ENCODE data around the gene TSPAN9.

TSPAN9 gene

GRCh38 chr12:3097186-3097804 is 20.1 kb downstream of the TSPAN9 start:
- Histone ChIP-seq H3K36me3 (ENCODE audit: control insufficient read depth, insufficient read depth, low read length) (no peaks in the 10 kb centered on the region), H3K27me3 (ENCODE audit: control insufficient read depth, insufficient read depth, low read length) (no peaks in the 10 kb centered on the region), H3K4me3 (ENCODE audit: low read depth, low read length) (no peak overlapping the region), H3K4me1 (ENCODE audit: control insufficient read depth, insufficient read depth, low read length) (no peaks in the 10 kb centered on the region), H3K9me3 (ENCODE audit: control insufficient read depth, insufficient read depth, low read length) (no peaks in the 10 kb centered on the region), H3K9ac (ENCODE audit: low read depth, low read length) (no peak overlapping the region)

DNA sequence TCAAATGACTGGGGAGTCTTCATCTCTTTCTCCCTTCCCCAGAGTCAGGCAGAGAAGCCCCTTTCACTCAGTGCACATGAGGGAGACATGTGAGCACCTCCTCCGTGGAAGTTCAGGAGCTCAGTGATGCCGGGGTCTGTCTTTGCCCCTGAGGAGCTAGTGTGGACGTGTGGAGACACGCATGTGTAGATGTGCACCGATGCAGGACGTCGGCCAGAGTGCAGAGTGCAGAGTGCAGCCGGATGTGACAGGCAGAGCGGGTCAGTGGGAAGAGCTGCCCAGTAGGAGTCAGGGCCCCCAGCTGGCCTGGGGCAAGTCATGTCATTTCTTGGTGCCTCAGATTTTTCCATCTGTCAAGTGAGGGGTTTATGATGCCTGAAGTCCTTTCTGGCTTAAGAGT is 20.7 kb downstream of the TSPAN9 start:
- H3K36me3 ChIP-seq (ENCODE audit: control insufficient read depth, insufficient read depth, low read length): no peaks in the 10 kb centered on the region

GRCh38 chr12:3098436-3098835 is 21.3 kb downstream of the TSPAN9 start:
- no peaks in the 10 kb centered on the region for H3K36me3 ChIP-seq (ENCODE audit: control insufficient read depth, insufficient read depth, low read length)
- no peak overlapping the region for H3K4me3 ChIP-seq (ENCODE audit: low read depth, low read length)
- no peaks in the 10 kb centered on the region for H3K4me1 ChIP-seq (ENCODE audit: control insufficient read depth, insufficient read depth, low read length)
- no peaks in the 10 kb centered on the region for H3K9me3 ChIP-seq (ENCODE audit: control insufficient read depth, insufficient read depth, low read length)
- H3K27me3 ChIP-seq (ENCODE audit: control insufficient read depth, insufficient read depth, low read length): no peaks in the 10 kb centered on the region
- H3K9ac ChIP-seq (ENCODE audit: low read depth, low read length): no peak overlapping the region

More for the DNA sequence above, 20.7 kb downstream of the TSPAN9 start:
- Histone ChIP-seq H3K9me3 (ENCODE audit: control insufficient read depth, insufficient read depth, low read length) (no peaks in the 10 kb centered on the region), H3K4me3 (ENCODE audit: low read depth, low read length) (no peak overlapping the region), H3K4me1 (ENCODE audit: control insufficient read depth, insufficient read depth, low read length) (no peaks in the 10 kb centered on the region), H3K27me3 (ENCODE audit: control insufficient read depth, insufficient read depth, low read length) (no peaks in the 10 kb centered on the region), H3K9ac (ENCODE audit: low read depth, low read length) (no peak overlapping the region)

DNA sequence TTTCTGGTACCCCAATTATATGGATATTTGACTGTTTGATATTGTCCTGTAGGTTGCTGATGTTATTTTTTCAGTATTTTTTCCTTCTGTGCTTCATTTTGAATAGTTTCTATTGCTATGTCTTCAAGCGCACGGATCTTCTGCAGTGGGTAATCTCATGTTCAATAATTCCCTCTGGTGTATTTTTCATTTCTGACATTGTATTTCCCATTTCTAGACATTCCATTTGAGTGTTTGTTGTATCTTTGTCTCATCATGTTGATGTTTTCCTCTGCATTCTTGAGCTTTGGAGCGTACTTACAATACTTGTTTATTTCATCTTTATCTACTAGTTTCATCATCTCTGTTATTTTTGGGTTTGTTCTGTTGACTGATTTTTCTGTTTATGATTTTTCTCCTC is 22.0 kb downstream of the TSPAN9 start:
- no peaks in the 10 kb centered on the region for H3K36me3 ChIP-seq (ENCODE audit: control insufficient read depth, insufficient read depth, low read length)
- H3K4me3 ChIP-seq (ENCODE audit: low read depth, low read length): no peak overlapping the region
- H3K27me3 ChIP-seq (ENCODE audit: control insufficient read depth, insufficient read depth, low read length): no peaks in the 10 kb centered on the region
- H3K9me3 ChIP-seq (ENCODE audit: control insufficient read depth, insufficient read depth, low read length): no peaks in the 10 kb centered on the region
- no peak overlapping the region for H3K9ac ChIP-seq (ENCODE audit: low read depth, low read length)
- H3K4me1 ChIP-seq (ENCODE audit: control insufficient read depth, insufficient read depth, low read length): no peaks in the 10 kb centered on the region

- no peak overlapping the region for H3K9ac ChIP-seq (ENCODE audit: low read depth, low read length)
Observed at GRCh38 chr12:3101309-3102024, 24.3 kb downstream of the TSPAN9 start.

DNA sequence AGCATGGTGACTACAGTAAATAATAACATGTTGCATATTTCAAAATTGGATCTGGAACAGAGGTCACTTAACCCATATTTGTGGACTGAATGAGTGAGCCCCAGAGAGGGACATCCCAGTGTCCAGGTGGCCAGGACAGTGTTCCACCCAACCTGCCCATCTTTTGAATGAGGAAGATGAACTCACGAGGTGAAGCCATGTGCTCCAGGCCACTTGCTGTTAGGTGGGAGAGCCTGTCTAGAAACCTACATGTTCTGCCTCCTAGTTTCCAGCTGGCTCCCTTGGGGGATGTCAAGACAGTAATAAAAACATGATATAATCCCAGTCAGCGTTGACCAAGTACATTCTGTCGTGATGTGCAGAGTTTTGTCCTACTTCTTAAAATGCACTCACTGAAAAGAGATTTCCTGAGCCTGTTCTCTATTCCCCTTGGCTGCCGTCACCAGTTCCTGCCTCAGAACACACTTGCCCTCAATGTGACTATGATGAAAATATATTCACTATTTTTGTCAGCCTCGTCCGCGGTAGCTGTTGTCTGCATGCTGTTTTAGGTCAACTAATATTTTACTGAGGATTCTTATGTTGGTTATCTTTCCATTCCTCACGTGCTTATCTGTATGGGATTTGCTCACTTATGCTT is 25.7 kb downstream of the TSPAN9 start:
- no peaks in the 10 kb centered on the region for H3K27me3 ChIP-seq (ENCODE audit: control insufficient read depth, insufficient read depth, low read length)
- peaks cover 2% of the 10 kb centered on the region for H3K4me1 ChIP-seq (ENCODE audit: control insufficient read depth, insufficient read depth, low read length)
- H3K9me3 ChIP-seq (ENCODE audit: control insufficient read depth, insufficient read depth, low read length): no peaks in the 10 kb centered on the region
- H3K9ac ChIP-seq (ENCODE audit: low read depth, low read length): no peak overlapping the region
- H3K4me3 ChIP-seq (ENCODE audit: low read depth, low read length): no peak overlapping the region
- H3K36me3 ChIP-seq (ENCODE audit: control insufficient read depth, insufficient read depth, low read length): no peaks in the 10 kb centered on the region

More at GRCh38 chr12:3101309-3102024, 24.3 kb downstream of the TSPAN9 start:
- Histone ChIP-seq H3K4me3 (ENCODE audit: low read depth, low read length) (no peak overlapping the region), H3K4me1 (ENCODE audit: control insufficient read depth, insufficient read depth, low read length) (peaks cover 2% of the 10 kb centered on the region), H3K27me3 (ENCODE audit: control insufficient read depth, insufficient read depth, low read length) (no peaks in the 10 kb centered on the region), H3K9me3 (ENCODE audit: control insufficient read depth, insufficient read depth, low read length) (no peaks in the 10 kb centered on the region), H3K36me3 (ENCODE audit: control insufficient read depth, insufficient read depth, low read length) (no peaks in the 10 kb centered on the region)

- Histone ChIP-seq H3K4me1 (ENCODE audit: control insufficient read depth, insufficient read depth, low read length) (peaks cover 2% of the 10 kb centered on the region), H3K36me3 (ENCODE audit: control insufficient read depth, insufficient read depth, low read length) (no peaks in the 10 kb centered on the region), H3K9me3 (ENCODE audit: control insufficient read depth, insufficient read depth, low read length) (no peaks in the 10 kb centered on the region), H3K4me3 (ENCODE audit: low read depth, low read length) (no peak overlapping the region), H3K27me3 (ENCODE audit: control insufficient read depth, insufficient read depth, low read length) (no peaks in the 10 kb centered on the region), H3K9ac (ENCODE audit: low read depth, low read length) (no peak overlapping the region)
Observed at GRCh38 chr12:3103806-3104205, 26.6 kb downstream of the TSPAN9 start.

GRCh38 chr12:3105690-3106479 is 28.7 kb downstream of the TSPAN9 start:
- Histone ChIP-seq H3K27me3 (ENCODE audit: control insufficient read depth, insufficient read depth, low read length) (no peaks in the 10 kb centered on the region), H3K9ac (ENCODE audit: low read depth, low read length) (no peak overlapping the region), H3K9me3 (ENCODE audit: control insufficient read depth, insufficient read depth, low read length) (no peaks in the 10 kb centered on the region), H3K4me1 (ENCODE audit: control insufficient read depth, insufficient read depth, low read length) (peaks cover 2% of the 10 kb centered on the region), H3K4me3 (ENCODE audit: low read depth, low read length) (no peak overlapping the region), H3K36me3 (ENCODE audit: control insufficient read depth, insufficient read depth, low read length) (no peaks in the 10 kb centered on the region)

GRCh38 chr12:3106579-3106978 is 29.4 kb downstream of the TSPAN9 start:
- no peak overlapping the region for H3K9ac ChIP-seq (ENCODE audit: low read depth, low read length)
- no peaks in the 10 kb centered on the region for H3K36me3 ChIP-seq (ENCODE audit: control insufficient read depth, insufficient read depth, low read length)
- no peak overlapping the region for H3K4me3 ChIP-seq (ENCODE audit: low read depth, low read length)
- peaks cover 2% of the 10 kb centered on the region for H3K4me1 ChIP-seq (ENCODE audit: control insufficient read depth, insufficient read depth, low read length)
- no peaks in the 10 kb centered on the region for H3K9me3 ChIP-seq (ENCODE audit: control insufficient read depth, insufficient read depth, low read length)
- no peaks in the 10 kb centered on the region for H3K27me3 ChIP-seq (ENCODE audit: control insufficient read depth, insufficient read depth, low read length)

- no peaks in the 10 kb centered on the region for H3K9me3 ChIP-seq (ENCODE audit: control insufficient read depth, insufficient read depth, low read length)
- H3K9ac ChIP-seq (ENCODE audit: low read depth, low read length): peak overlapping the region; percentile 37
- no peaks in the 10 kb centered on the region for H3K27me3 ChIP-seq (ENCODE audit: control insufficient read depth, insufficient read depth, low read length)
- peaks cover 2% of the 10 kb centered on the region for H3K4me1 ChIP-seq (ENCODE audit: control insufficient read depth, insufficient read depth, low read length)
- no peaks in the 10 kb centered on the region for H3K36me3 ChIP-seq (ENCODE audit: control insufficient read depth, insufficient read depth, low read length)
- no peak overlapping the region for H3K4me3 ChIP-seq (ENCODE audit: low read depth, low read length)
Observed at GRCh38 chr12:3107071-3107583, 29.9 kb downstream of the TSPAN9 start.

DNA sequence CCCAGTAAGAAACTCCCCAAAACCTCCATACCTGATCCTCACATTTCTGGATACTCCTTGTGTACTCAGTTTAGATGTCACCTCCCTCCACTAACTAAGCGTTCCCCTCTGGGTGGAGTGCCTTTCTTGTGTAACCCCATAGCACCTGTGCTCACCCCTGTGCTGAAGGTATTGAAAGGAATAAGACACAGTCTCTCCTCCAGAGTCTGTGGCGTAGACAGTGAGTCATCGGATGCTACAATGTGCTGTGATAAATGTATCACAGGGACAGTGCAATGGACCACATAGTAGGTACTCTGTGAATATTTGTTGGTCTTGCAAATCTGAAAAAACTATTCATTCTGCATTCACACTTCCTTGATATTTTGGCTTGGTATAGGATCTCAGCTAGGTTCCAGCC is 30.8 kb downstream of the TSPAN9 start:
- Histone ChIP-seq H3K9me3 (ENCODE audit: control insufficient read depth, insufficient read depth, low read length) (no peaks in the 10 kb centered on the region), H3K4me1 (ENCODE audit: control insufficient read depth, insufficient read depth, low read length) (peaks cover 2% of the 10 kb centered on the region), H3K36me3 (ENCODE audit: control insufficient read depth, insufficient read depth, low read length) (no peaks in the 10 kb centered on the region), H3K27me3 (ENCODE audit: control insufficient read depth, insufficient read depth, low read length) (no peaks in the 10 kb centered on the region), H3K9ac (ENCODE audit: low read depth, low read length) (no peak overlapping the region), H3K4me3 (ENCODE audit: low read depth, low read length) (no peak overlapping the region)

Data from iPS-15b (cell line).